Measurements from ENCODE around the gene SNX24.

Gene SNX24

DNA sequence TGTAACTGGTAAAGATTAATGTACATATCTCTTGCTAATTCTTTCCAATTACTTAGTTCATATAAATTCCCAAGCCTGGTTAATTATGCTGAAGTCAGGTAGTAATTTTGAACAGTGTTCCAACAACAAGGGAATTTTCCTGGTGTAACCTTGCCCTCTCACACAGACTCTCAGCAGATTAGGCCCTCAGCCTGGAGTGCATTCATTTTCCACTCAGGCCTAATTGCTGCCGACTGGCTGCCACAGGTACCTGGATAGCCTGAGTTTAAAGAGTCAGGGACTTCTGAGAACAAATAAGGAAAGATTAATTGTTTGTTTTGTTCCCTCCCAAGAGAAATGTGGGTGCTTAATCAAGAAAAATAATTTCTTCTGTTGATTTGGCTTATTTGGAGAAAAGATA, 119.7 kb downstream of the SNX24 start (continued):
- TF ChIP-seq, protein P1, sequence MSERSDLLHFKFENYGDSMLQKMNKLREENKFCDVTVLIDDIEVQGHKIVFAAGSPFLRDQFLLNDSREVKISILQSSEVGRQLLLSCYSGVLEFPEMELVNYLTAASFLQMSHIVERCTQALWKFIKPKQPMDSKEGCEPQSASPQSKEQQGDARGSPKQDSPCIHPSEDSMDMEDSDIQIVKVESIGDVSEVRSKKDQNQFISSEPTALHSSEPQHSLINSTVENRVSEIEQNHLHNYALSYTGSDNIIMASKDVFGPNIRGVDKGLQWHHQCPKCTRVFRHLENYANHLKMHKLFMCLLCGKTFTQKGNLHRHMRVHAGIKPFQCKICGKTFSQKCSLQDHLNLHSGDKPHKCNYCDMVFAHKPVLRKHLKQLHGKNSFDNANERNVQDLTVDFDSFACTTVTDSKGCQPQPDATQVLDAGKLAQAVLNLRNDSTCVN (tag by site-specific recombination; optimal IDR thresholded peaks at IDR 0.05), result no peak
- TF ChIP-seq EGR2 (tag by site-specific recombination; IDR thresholded peaks at IDR 0.05; ENCODE audit: low read depth) (no peak), KLF9 (tag by site-specific recombination; IDR thresholded peaks at IDR 0.05; ENCODE audit: low read depth) (no peak), ZBTB17 (tag by site-specific recombination; IDR thresholded peaks at IDR 0.05) (no peak)
- TF ChIP-seq, protein P2, sequence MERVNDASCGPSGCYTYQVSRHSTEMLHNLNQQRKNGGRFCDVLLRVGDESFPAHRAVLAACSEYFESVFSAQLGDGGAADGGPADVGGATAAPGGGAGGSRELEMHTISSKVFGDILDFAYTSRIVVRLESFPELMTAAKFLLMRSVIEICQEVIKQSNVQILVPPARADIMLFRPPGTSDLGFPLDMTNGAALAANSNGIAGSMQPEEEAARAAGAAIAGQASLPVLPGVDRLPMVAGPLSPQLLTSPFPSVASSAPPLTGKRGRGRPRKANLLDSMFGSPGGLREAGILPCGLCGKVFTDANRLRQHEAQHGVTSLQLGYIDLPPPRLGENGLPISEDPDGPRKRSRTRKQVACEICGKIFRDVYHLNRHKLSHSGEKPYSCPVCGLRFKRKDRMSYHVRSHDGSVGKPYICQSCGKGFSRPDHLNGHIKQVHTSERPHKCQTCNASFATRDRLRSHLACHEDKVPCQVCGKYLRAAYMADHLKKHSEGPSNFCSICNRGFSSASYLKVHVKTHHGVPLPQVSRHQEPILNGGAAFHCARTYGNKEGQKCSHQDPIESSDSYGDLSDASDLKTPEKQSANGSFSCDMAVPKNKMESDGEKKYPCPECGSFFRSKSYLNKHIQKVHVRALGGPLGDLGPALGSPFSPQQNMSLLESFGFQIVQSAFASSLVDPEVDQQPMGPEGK (tag by site-specific recombination; IDR thresholded peaks at IDR 0.05), result no peak
- TF ChIP-seq, protein P3, sequence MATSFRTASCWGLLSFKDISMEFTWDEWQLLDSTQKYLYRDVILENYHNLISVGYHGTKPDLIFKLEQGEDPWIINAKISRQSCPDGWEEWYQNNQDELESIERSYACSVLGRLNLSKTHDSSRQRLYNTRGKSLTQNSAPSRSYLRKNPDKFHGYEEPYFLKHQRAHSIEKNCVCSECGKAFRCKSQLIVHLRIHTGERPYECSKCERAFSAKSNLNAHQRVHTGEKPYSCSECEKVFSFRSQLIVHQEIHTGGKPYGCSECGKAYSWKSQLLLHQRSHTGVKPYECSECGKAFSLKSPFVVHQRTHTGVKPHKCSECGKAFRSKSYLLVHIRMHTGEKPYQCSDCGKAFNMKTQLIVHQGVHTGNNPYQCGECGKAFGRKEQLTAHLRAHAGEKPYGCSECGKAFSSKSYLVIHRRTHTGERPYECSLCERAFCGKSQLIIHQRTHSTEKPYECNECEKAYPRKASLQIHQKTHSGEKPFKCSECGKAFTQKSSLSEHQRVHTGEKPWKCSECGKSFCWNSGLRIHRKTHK (tag by site-specific recombination; IDR thresholded peaks at IDR 0.05), result no peak
- TF ChIP-seq, protein P4, sequence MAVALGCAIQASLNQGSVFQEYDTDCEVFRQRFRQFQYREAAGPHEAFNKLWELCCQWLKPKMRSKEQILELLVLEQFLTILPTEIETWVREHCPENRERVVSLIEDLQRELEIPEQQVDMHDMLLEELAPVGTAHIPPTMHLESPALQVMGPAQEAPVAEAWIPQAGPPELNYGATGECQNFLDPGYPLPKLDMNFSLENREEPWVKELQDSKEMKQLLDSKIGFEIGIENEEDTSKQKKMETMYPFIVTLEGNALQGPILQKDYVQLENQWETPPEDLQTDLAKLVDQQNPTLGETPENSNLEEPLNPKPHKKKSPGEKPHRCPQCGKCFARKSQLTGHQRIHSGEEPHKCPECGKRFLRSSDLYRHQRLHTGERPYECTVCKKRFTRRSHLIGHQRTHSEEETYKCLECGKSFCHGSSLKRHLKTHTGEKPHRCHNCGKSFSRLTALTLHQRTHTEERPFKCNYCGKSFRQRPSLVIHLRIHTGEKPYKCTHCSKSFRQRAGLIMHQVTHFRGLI (tag by site-specific recombination; IDR thresholded peaks at IDR 0.05), result no peak

DNA sequence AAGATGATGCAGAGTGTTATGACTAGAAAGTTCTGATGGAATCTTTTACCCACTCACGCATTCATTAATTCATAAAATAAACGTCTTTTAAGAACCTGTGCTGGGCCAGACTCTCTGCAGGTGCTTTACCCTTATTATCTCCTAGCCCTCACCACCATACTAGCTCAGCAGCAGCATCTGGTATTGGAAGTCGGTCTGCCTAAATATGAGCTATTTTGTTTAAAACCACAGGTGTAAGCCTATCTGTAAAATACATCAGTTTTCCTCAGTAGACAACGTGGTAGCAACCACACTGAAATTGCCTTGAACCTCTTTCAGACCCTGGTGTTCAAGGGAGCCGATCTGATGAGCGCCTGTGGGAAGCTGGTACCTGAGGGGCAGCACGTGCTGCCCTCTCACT, 121.7 kb downstream of the SNX24 start:
- Histone ChIP-seq H3K36me3 (ENCODE audit: control insufficient read depth in 2 of 2, insufficient read depth in 1 of 2, low read length in 2 of 2) (no peaks in the 10 kb centered on the region), H3K27ac (ENCODE audit: extremely low read depth, low read depth, low read length) (no peak overlapping the region), H3K4me3 (ENCODE audit: low read depth, low read length) (no peak overlapping the region), H3K9me3 (ENCODE audit: control insufficient read depth, insufficient read depth, low read depth, low read length) (no peaks in the 10 kb centered on the region), H3K4me1 (ENCODE audit: control insufficient read depth, insufficient read depth, low read length) (no peaks in the 10 kb centered on the region)
- ChIA-PET CTCF (no interaction called here), POLR2A (no interaction called here)
- TF ChIP-seq ZNF473 (tag by site-specific recombination; IDR thresholded peaks at IDR 0.05), result no peak
- no peak for TF ChIP-seq ZNF548 (tag by site-specific recombination; IDR thresholded peaks at IDR 0.05)
- TF ChIP-seq ZNF121 (tag by site-specific recombination; IDR thresholded peaks at IDR 0.05), result no peak
- TF ChIP-seq ZNF174 (tag by site-specific recombination; IDR thresholded peaks at IDR 0.05), result no peak
- no peak for TF ChIP-seq ZNF211 (tag by site-specific recombination; IDR thresholded peaks at IDR 0.05; ENCODE audit: low read depth)
- TF ChIP-seq ZNF10 (tag by site-specific recombination; IDR thresholded peaks at IDR 0.05), result no peak
- no peak for TF ChIP-seq ZNF426 (tag by site-specific recombination; IDR thresholded peaks at IDR 0.05)
- TF ChIP-seq ZNF624 (tag by site-specific recombination; IDR thresholded peaks at IDR 0.05), result no peak
- no peak for TF ChIP-seq ZNF549 (tag by site-specific recombination; IDR thresholded peaks at IDR 0.05)
- TF ChIP-seq, protein P5, sequence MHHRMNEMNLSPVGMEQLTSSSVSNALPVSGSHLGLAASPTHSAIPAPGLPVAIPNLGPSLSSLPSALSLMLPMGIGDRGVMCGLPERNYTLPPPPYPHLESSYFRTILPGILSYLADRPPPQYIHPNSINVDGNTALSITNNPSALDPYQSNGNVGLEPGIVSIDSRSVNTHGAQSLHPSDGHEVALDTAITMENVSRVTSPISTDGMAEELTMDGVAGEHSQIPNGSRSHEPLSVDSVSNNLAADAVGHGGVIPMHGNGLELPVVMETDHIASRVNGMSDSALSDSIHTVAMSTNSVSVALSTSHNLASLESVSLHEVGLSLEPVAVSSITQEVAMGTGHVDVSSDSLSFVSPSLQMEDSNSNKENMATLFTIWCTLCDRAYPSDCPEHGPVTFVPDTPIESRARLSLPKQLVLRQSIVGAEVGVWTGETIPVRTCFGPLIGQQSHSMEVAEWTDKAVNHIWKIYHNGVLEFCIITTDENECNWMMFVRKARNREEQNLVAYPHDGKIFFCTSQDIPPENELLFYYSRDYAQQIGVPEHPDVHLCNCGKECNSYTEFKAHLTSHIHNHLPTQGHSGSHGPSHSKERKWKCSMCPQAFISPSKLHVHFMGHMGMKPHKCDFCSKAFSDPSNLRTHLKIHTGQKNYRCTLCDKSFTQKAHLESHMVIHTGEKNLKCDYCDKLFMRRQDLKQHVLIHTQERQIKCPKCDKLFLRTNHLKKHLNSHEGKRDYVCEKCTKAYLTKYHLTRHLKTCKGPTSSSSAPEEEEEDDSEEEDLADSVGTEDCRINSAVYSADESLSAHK (tag by site-specific recombination; IDR thresholded peaks at IDR 0.05), result no peak
- no peak for TF ChIP-seq ZNF202 (tag by site-specific recombination; IDR thresholded peaks at IDR 0.05; ENCODE audit: borderline replicate concordance)
- TF ChIP-seq ZNF324 (tag by site-specific recombination; IDR thresholded peaks at IDR 0.05), result no peak
- TF ChIP-seq ZNF521 (tag by site-specific recombination; IDR thresholded peaks at IDR 0.05), result no peak
- TF ChIP-seq, protein P6, sequence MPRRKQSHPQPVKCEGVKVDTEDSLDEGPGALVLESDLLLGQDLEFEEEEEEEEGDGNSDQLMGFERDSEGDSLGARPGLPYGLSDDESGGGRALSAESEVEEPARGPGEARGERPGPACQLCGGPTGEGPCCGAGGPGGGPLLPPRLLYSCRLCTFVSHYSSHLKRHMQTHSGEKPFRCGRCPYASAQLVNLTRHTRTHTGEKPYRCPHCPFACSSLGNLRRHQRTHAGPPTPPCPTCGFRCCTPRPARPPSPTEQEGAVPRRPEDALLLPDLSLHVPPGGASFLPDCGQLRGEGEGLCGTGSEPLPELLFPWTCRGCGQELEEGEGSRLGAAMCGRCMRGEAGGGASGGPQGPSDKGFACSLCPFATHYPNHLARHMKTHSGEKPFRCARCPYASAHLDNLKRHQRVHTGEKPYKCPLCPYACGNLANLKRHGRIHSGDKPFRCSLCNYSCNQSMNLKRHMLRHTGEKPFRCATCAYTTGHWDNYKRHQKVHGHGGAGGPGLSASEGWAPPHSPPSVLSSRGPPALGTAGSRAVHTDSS (tag by site-specific recombination; IDR thresholded peaks at IDR 0.05), result no peak
- no peak for TF ChIP-seq ZNF558 (tag by site-specific recombination; IDR thresholded peaks at IDR 0.05)
- no peak for TF ChIP-seq ZNF133 (tag by site-specific recombination; IDR thresholded peaks at IDR 0.05)
- no peak for TF ChIP-seq MZF1 (tag by site-specific recombination; IDR thresholded peaks at IDR 0.05; ENCODE audit: borderline replicate concordance)
- TF ChIP-seq ZNF433 (tag by site-specific recombination; IDR thresholded peaks at IDR 0.05; ENCODE audit: low read depth), result no peak
- no peak for TF ChIP-seq ZNF311 (tag by site-specific recombination; IDR thresholded peaks at IDR 0.05; ENCODE audit: borderline replicate concordance)

Data from HEK293 (cell line).